ENCODE data around the gene CRYBG1.

Gene CRYBG1

GRCh38 chr6:106522562-106523250, 162.2 kb downstream of the CRYBG1 start:
- Histone ChIP-seq H3K9ac (ENCODE audit: insufficient read length) (no peak overlapping the region), H3K36me3 (ENCODE audit: insufficient read depth, low read length) (no peaks in the 10 kb centered on the region; the same call in 1 of the 2 replicates), H3K27ac (no peak overlapping the region), H3K4me3 (no peak overlapping the region), H3K9me3 (ENCODE audit: low read depth, low read length) (no peaks in the 10 kb centered on the region)
- TF ChIP-seq POLR2AphosphoS5 (IDR thresholded peaks at IDR 0.05; ENCODE audit: borderline replicate concordance, low read depth, low read length) (no peak), EZH2 (IDR thresholded peaks at IDR 0.05) (no peak), FOXP2 (optimal IDR thresholded peaks at IDR 0.05; ENCODE audit: control extremely low read depth, extremely low read length, insufficient read depth) (no peak)
- DNase-seq (ENCODE audit: low read depth, low spot score), result no peak

- H3K9ac ChIP-seq (ENCODE audit: insufficient read length), result peak overlapping the region; percentile 66
- peak overlapping the region; percentile 69 for H3K4me3 ChIP-seq
- DNase-seq (ENCODE audit: low read depth, low spot score), result no peak
- no peaks in the 10 kb centered on the region for H3K9me3 ChIP-seq (ENCODE audit: low read depth, low read length)
- peak overlapping the region; percentile 97 for H3K27ac ChIP-seq
- H3K36me3 ChIP-seq (ENCODE audit: insufficient read depth, low read length), result no peaks in the 10 kb centered on the region; the same call in 1 of the 2 replicates
- TF ChIP-seq FOXP2 (optimal IDR thresholded peaks at IDR 0.05; ENCODE audit: control extremely low read depth, extremely low read length, insufficient read depth) (no peak), EZH2 (IDR thresholded peaks at IDR 0.05) (no peak), POLR2AphosphoS5 (IDR thresholded peaks at IDR 0.05; ENCODE audit: borderline replicate concordance, low read depth, low read length) (no peak)
These were observed 164.8 kb downstream of the CRYBG1 start for GRCh38 chr6:106525107-106525881.

- DNase-seq (ENCODE audit: low read depth, low spot score), result no peak
- Histone ChIP-seq H3K9me3 (ENCODE audit: low read depth, low read length) (no peaks in the 10 kb centered on the region), H3K36me3 (ENCODE audit: insufficient read depth, low read length) (no peaks in the 10 kb centered on the region; the same call in 1 of the 2 replicates), H3K9ac (ENCODE audit: insufficient read length) (peak overlapping the region; percentile 66), H3K27ac (peak overlapping the region; percentile 97), H3K4me3 (peak overlapping the region; percentile 69)
- TF ChIP-seq EZH2 (IDR thresholded peaks at IDR 0.05) (no peak), FOXP2 (optimal IDR thresholded peaks at IDR 0.05; ENCODE audit: control extremely low read depth, extremely low read length, insufficient read depth) (no peak), POLR2AphosphoS5 (IDR thresholded peaks at IDR 0.05; ENCODE audit: borderline replicate concordance, low read depth, low read length) (no peak)
These were observed 165.4 kb downstream of the CRYBG1 start for GRCh38 chr6:106525882-106526275.

GRCh38 chr6:106527117-106527516, 166.6 kb downstream of the CRYBG1 start:
- Histone ChIP-seq H3K9me3 (ENCODE audit: low read depth, low read length) (no peaks in the 10 kb centered on the region), H3K9ac (ENCODE audit: insufficient read length) (no peak overlapping the region), H3K36me3 (ENCODE audit: insufficient read depth, low read length) (no peaks in the 10 kb centered on the region), H3K4me3 (no peak overlapping the region), H3K27ac (peak overlapping the region; percentile 97)
- TF ChIP-seq POLR2AphosphoS5 (IDR thresholded peaks at IDR 0.05; ENCODE audit: borderline replicate concordance, low read depth, low read length), result no peak
- no peak for TF ChIP-seq FOXP2 (optimal IDR thresholded peaks at IDR 0.05; ENCODE audit: control extremely low read depth, extremely low read length, insufficient read depth)
- DNase-seq (ENCODE audit: low read depth, low spot score), result no peak

- TF ChIP-seq POLR2AphosphoS5 (IDR thresholded peaks at IDR 0.05; ENCODE audit: borderline replicate concordance, low read depth, low read length) (no peak), EZH2 (IDR thresholded peaks at IDR 0.05) (no peak), FOXP2 (optimal IDR thresholded peaks at IDR 0.05; ENCODE audit: control extremely low read depth, extremely low read length, insufficient read depth) (no peak)
- H3K9me3 ChIP-seq (ENCODE audit: low read depth, low read length), result no peaks in the 10 kb centered on the region
- no peak overlapping the region for H3K4me3 ChIP-seq
- H3K9ac ChIP-seq (ENCODE audit: insufficient read length), result no peak overlapping the region
- peak overlapping the region; percentile 97 for H3K27ac ChIP-seq
- DNase-seq (ENCODE audit: low read depth, low spot score), result no peak
- no peaks in the 10 kb centered on the region for H3K36me3 ChIP-seq (ENCODE audit: insufficient read depth, low read length)
These were observed 167.5 kb downstream of the CRYBG1 start for GRCh38 chr6:106527979-106528378.

GRCh38 chr6:106528521-106528920, 168.0 kb downstream of the CRYBG1 start:
- H3K27ac ChIP-seq, result peak overlapping the region; percentile 97
- no peaks in the 10 kb centered on the region for H3K9me3 ChIP-seq (ENCODE audit: low read depth, low read length)
- TF ChIP-seq EZH2 (IDR thresholded peaks at IDR 0.05) (no peak), POLR2AphosphoS5 (IDR thresholded peaks at IDR 0.05; ENCODE audit: borderline replicate concordance, low read depth, low read length) (no peak)
- no peak overlapping the region for H3K4me3 ChIP-seq
- no peak for DNase-seq (ENCODE audit: low read depth, low spot score)
- no peak overlapping the region for H3K9ac ChIP-seq (ENCODE audit: insufficient read length)
- H3K36me3 ChIP-seq (ENCODE audit: insufficient read depth, low read length), result no peaks in the 10 kb centered on the region

- DNase-seq (ENCODE audit: low read depth, low spot score), result no peak
- H3K27ac ChIP-seq, result peak overlapping the region; percentile 99
- H3K9me3 ChIP-seq (ENCODE audit: low read depth, low read length), result no peaks in the 10 kb centered on the region
- peak overlapping the region; percentile 56 for H3K9ac ChIP-seq (ENCODE audit: insufficient read length)
- no peak for TF ChIP-seq EZH2 (IDR thresholded peaks at IDR 0.05)
- no peak for TF ChIP-seq FOXP2 (optimal IDR thresholded peaks at IDR 0.05; ENCODE audit: control extremely low read depth, extremely low read length, insufficient read depth)
- no peak for TF ChIP-seq POLR2AphosphoS5 (IDR thresholded peaks at IDR 0.05; ENCODE audit: borderline replicate concordance, low read depth, low read length)
- no peaks in the 10 kb centered on the region for H3K36me3 ChIP-seq (ENCODE audit: insufficient read depth, low read length)
- H3K4me3 ChIP-seq, result 0 out of 2 replicates have a peak overlapping the region, but pooled peaks have one; percentile 55
These were observed 168.9 kb downstream of the CRYBG1 start for GRCh38 chr6:106529438-106529837.

- TF ChIP-seq FOXP2 (optimal IDR thresholded peaks at IDR 0.05; ENCODE audit: control extremely low read depth, extremely low read length, insufficient read depth) (no peak), EZH2 (IDR thresholded peaks at IDR 0.05) (no peak), POLR2AphosphoS5 (IDR thresholded peaks at IDR 0.05; ENCODE audit: borderline replicate concordance, low read depth, low read length) (no peak)
- peak overlapping the region; percentile 99 for H3K27ac ChIP-seq
These were observed 169.5 kb downstream of the CRYBG1 start for GRCh38 chr6:106530026-106530425.

More at GRCh38 chr6:106530026-106530425, 169.5 kb downstream of the CRYBG1 start:
- peak overlapping the region; percentile 55 for H3K4me3 ChIP-seq
- DNase-seq (ENCODE audit: low read depth, low spot score), result no peak
- peak overlapping the region; percentile 56 for H3K9ac ChIP-seq (ENCODE audit: insufficient read length)
- no peaks in the 10 kb centered on the region for H3K9me3 ChIP-seq (ENCODE audit: low read depth, low read length)
- no peaks in the 10 kb centered on the region for H3K36me3 ChIP-seq (ENCODE audit: insufficient read depth, low read length)

Data from SK-N-MC (cell line).